HEK293 (cell line): Measurements from ENCODE around the gene USP51.

ENCODE experiments used
- CTCF ChIA-PET: fragments of 350-600 bp; formaldehyde crosslinking; extraction: SDS; loops from one replicate; lab custom pipeline; 2021; ENCODE audit warnings: antibody characterized with exemption; lab: Yijun Ruan, JAX
- POLR2A ChIA-PET: fragments of 300-600 bp; formaldehyde crosslinking; extraction: SDS; loops from one replicate; lab custom pipeline; 2020; ENCODE audit warnings: antibody characterized with exemption, inconsistent platforms; lab: Yijun Ruan, JAX
- H3K27ac ChIP-seq: fragments of 200-500 bp; sonication (Bioruptor generic); 2 replicates; pipeline ENCODE4 v1.5.1; 2014; ENCODE audit warnings: low read depth, low read length, control low read depth, inconsistent platforms; ENCODE audit errors: extremely low read depth
- H3K36me3 ChIP-seq, 2 experiments: fragments of 200-500 bp in 1 of 2; sonication (Bioruptor generic) in 1 of 2; 1 replicate in 1 of 2; 2 replicates in 1 of 2; pipeline ENCODE4 v1.5.1; 2014 to 2017; ENCODE audit warnings: inconsistent platforms in 2 of 2, low read length in 2 of 2; ENCODE audit not compliant: control insufficient read depth in 2 of 2, insufficient read depth in 1 of 2
- H3K4me1 ChIP-seq: fragments of 200-500 bp; sonication (Bioruptor generic); 2 replicates; pipeline ENCODE4 v1.5.1; 2014; ENCODE audit warnings: mild to moderate bottlenecking, low read length, inconsistent platforms; ENCODE audit not compliant: control insufficient read depth, insufficient read depth
- H3K4me3 ChIP-seq: 2 replicates; pipeline ENCODE4 v1.5.1; 2011; ENCODE audit warnings: low read depth, mild to moderate bottlenecking, control low read depth, low read length, moderate library complexity
- H3K9me3 ChIP-seq: fragments of 200-500 bp; sonication (Bioruptor generic); 2 replicates; pipeline ENCODE4 v1.5.1; 2014; ENCODE audit warnings: low read depth, low read length, inconsistent platforms; ENCODE audit not compliant: control insufficient read depth, insufficient read depth
- KLF1 ChIP-seq: fragments of 450-650 bp; formaldehyde crosslinking; IDR thresholded peaks from 2 replicates; pipeline ENCODE4 v1.5.1; 2016; ENCODE audit warnings: missing biosample characterization, missing genetic modification characterization
- KLF16 ChIP-seq: fragments of 450-650 bp; formaldehyde crosslinking; IDR thresholded peaks from 2 replicates; pipeline ENCODE4 v1.5.1; 2017; ENCODE audit warnings: missing biosample characterization, missing genetic modification characterization
- PRDM2 ChIP-seq: fragments of 450-650 bp; formaldehyde crosslinking; IDR thresholded peaks from 2 replicates; pipeline ENCODE4 v1.5.1; 2016; ENCODE audit warnings: missing biosample characterization, missing genetic modification characterization, borderline replicate concordance
- SCRT2 ChIP-seq: fragments of 450-650 bp; formaldehyde crosslinking; IDR thresholded peaks from 2 replicates; pipeline ENCODE4 v1.5.1; 2016; ENCODE audit warnings: missing biosample characterization, missing genetic modification characterization
- SETDB1 ChIP-seq: IDR thresholded peaks from one replicate; pipeline ENCODE4 v1.6.1; 2017; ENCODE audit warnings: mild to moderate bottlenecking, low read length, moderate library complexity, mixed read lengths; ENCODE audit not compliant: insufficient read length
- SP7 ChIP-seq: fragments of 450-650 bp; formaldehyde crosslinking; IDR thresholded peaks from 2 replicates; pipeline ENCODE4 v1.5.1; 2016; ENCODE audit warnings: missing biosample characterization, missing genetic modification characterization
- ZBTB8A ChIP-seq: fragments of 450-650 bp; formaldehyde crosslinking; IDR thresholded peaks from 2 replicates; pipeline ENCODE4 v1.5.1; 2016; ENCODE audit warnings: missing biosample characterization, missing genetic modification characterization
- ZFHX2 ChIP-seq: fragments of 450-650 bp; formaldehyde crosslinking; conservative IDR thresholded peaks from 2 replicates; pipeline ENCODE4 v1.5.1; 2016; ENCODE audit warnings: missing biosample characterization, missing genetic modification characterization
- ZIC2 ChIP-seq: fragments of 450-650 bp; formaldehyde crosslinking; IDR thresholded peaks from 2 replicates; pipeline ENCODE4 v1.5.1; 2016; ENCODE audit warnings: missing biosample characterization, missing genetic modification characterization
- ZNF394 ChIP-seq: fragments of 450-650 bp; formaldehyde crosslinking; IDR thresholded peaks from 2 replicates; pipeline ENCODE4 v1.5.1; 2016; ENCODE audit warnings: missing biosample characterization, missing genetic modification characterization, mild to moderate bottlenecking, moderate library complexity, borderline replicate concordance
- ZNF416 ChIP-seq: fragments of 450-650 bp; formaldehyde crosslinking; IDR thresholded peaks from 2 replicates; pipeline ENCODE4 v1.5.1; 2016; ENCODE audit warnings: missing biosample characterization, missing genetic modification characterization
- ZNF423 ChIP-seq: fragments of 450-650 bp; formaldehyde crosslinking; IDR thresholded peaks from 2 replicates; pipeline ENCODE4 v1.5.1; 2016; ENCODE audit warnings: missing biosample characterization, missing genetic modification characterization
- ZNF433 ChIP-seq: fragments of 450-650 bp; formaldehyde crosslinking; IDR thresholded peaks from 2 replicates; pipeline ENCODE4 v1.5.1; 2016; ENCODE audit warnings: missing biosample characterization, missing genetic modification characterization, low read depth
- ZNF610 ChIP-seq: fragments of 450-650 bp; formaldehyde crosslinking; IDR thresholded peaks from 2 replicates; pipeline ENCODE4 v1.5.1; 2016; ENCODE audit warnings: missing biosample characterization, missing genetic modification characterization, borderline replicate concordance
- ZNF768 ChIP-seq: fragments of 450-650 bp; formaldehyde crosslinking; IDR thresholded peaks from 2 replicates; pipeline ENCODE4 v1.5.1; 2018; ENCODE audit warnings: missing biosample characterization, mild to moderate bottlenecking, missing genetic modification characterization
- ZNF837 ChIP-seq: fragments of 450-650 bp; formaldehyde crosslinking; IDR thresholded peaks from 2 replicates; pipeline ENCODE4 v1.5.1; 2016; ENCODE audit warnings: missing biosample characterization, missing genetic modification characterization
- ZSCAN18 ChIP-seq: fragments of 450-650 bp; formaldehyde crosslinking; IDR thresholded peaks from 2 replicates; pipeline ENCODE4 v1.5.1; 2016; ENCODE audit warnings: missing biosample characterization, missing genetic modification characterization
- ZXDB ChIP-seq: fragments of 450-650 bp; formaldehyde crosslinking; IDR thresholded peaks from 2 replicates; pipeline ENCODE4 v1.5.1; 2016; ENCODE audit warnings: missing biosample characterization, missing genetic modification characterization
- TF ChIP-seq, protein P1 (sequence below): fragments of 450-650 bp; formaldehyde crosslinking; IDR thresholded peaks from 2 replicates; pipeline ENCODE4 v1.5.1; 2016; ENCODE audit warnings: missing biosample characterization, missing genetic modification characterization
- TF ChIP-seq, protein P2 (sequence below): fragments of 450-650 bp; formaldehyde crosslinking; IDR thresholded peaks from 2 replicates; pipeline ENCODE4 v1.5.1; 2016; ENCODE audit warnings: missing biosample characterization, missing genetic modification characterization

Gene USP51

DNA sequence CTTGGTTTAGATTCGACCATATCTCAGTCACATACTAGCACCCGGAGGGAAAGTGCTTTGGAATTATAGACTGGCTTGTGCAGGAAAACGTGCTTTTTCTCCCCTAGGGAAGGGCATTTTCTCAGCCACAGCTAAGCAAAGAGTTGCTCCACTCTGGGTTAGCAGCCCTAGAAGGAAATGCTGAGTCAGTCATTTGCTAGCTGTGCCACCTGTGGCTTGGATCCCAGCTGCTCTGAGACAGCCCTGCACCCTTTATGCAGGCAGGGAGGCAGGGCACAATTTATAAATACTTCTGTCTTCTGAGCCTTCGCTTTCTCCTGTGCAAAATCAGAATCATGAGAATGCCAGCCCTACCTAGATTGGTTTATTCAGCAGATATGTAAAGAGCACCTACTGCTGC lies 1.3 kb upstream of the USP51 start:
- ChIA-PET CTCF (no interaction called here), POLR2A (no interaction called here)
- Histone ChIP-seq H3K4me3 (no peak overlapping the region), H3K4me1 (no peaks in the 10 kb centered on the region), H3K27ac (no peak overlapping the region), H3K9me3 (no peaks in the 10 kb centered on the region), H3K36me3 (no peaks in the 10 kb centered on the region)
- TF ChIP-seq PRDM2 (tag by site-specific recombination) (no peak), ZNF394 (no peak), SP7 (tag by site-specific recombination) (no peak), ZNF610 (tag by site-specific recombination) (no peak), SCRT2 (peak; percentile 37; the same call in 1 of the 2 replicates), ZNF433 (no peak), KLF1 (no peak)
- TF ChIP-seq, protein P1, sequence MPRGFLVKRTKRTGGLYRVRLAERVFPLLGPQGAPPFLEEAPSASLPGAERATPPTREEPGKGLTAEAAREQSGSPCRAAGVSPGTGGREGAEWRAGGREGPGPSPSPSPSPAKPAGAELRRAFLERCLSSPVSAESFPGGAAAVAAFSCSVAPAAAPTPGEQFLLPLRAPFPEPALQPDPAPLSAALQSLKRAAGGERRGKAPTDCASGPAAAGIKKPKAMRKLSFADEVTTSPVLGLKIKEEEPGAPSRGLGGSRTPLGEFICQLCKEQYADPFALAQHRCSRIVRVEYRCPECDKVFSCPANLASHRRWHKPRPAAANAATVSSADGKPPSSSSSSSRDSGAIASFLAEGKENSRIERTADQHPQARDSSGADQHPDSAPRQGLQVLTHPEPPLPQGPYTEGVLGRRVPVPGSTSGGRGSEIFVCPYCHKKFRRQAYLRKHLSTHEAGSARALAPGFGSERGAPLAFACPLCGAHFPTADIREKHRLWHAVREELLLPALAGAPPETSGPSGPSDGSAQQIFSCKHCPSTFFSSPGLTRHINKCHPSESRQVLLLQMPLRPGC (tag by site-specific recombination) = no peak

- Histone ChIP-seq H3K4me3 (no peak overlapping the region), H3K36me3 (no peaks in the 10 kb centered on the region), H3K4me1 (no peaks in the 10 kb centered on the region), H3K9me3 (no peaks in the 10 kb centered on the region), H3K27ac (no peak overlapping the region)
- CTCF ChIA-PET = interaction anchor here (0.5 kb wide), 1 partner anchor 315 kb away, joined by 3 read pairs; no protein-coding TSS in a partner anchor
- TF ChIP-seq ZNF423 (tag by site-specific recombination) (no peak), ZNF768 (tag by site-specific recombination) (peak; percentile 49; the same call in 1 of the 2 replicates)
- POLR2A ChIA-PET = no interaction called here
Measured at GRCh38 chrX:55490121-55490520, 473 bp upstream of the USP51 start.

- CTCF ChIA-PET = no interaction called here
- POLR2A ChIA-PET = interaction anchor here (0.9 kb wide), 1 partner anchor 37 kb away, joined by 3 read pairs; the partner anchor contains the start of gene MAGEH1
- peak overlapping the region; percentile 59; the same call in 1 of the 2 replicates for H3K27ac ChIP-seq
- no peaks in the 10 kb centered on the region for H3K36me3 ChIP-seq
- H3K4me3 ChIP-seq = peak overlapping the region; percentile 41
- no peaks in the 10 kb centered on the region for H3K4me1 ChIP-seq
- H3K9me3 ChIP-seq = no peaks in the 10 kb centered on the region
- TF ChIP-seq ZFHX2 (tag by site-specific recombination) = peak; percentile 43
- TF ChIP-seq ZXDB = 0 out of 2 replicates have a peak, but pooled peaks have one; percentile 18
- no peak for TF ChIP-seq KLF16 (tag by site-specific recombination)
- TF ChIP-seq ZIC2 = no peak
- no peak for TF ChIP-seq ZNF837 (tag by site-specific recombination)
- TF ChIP-seq SETDB1 = peak; percentile 28
- TF ChIP-seq ZNF416 = no peak
- TF ChIP-seq ZBTB8A (tag by site-specific recombination) = 0 out of 2 replicates have a peak, but pooled peaks have one; percentile 37
- TF ChIP-seq ZSCAN18 = no peak
- TF ChIP-seq, protein P2, sequence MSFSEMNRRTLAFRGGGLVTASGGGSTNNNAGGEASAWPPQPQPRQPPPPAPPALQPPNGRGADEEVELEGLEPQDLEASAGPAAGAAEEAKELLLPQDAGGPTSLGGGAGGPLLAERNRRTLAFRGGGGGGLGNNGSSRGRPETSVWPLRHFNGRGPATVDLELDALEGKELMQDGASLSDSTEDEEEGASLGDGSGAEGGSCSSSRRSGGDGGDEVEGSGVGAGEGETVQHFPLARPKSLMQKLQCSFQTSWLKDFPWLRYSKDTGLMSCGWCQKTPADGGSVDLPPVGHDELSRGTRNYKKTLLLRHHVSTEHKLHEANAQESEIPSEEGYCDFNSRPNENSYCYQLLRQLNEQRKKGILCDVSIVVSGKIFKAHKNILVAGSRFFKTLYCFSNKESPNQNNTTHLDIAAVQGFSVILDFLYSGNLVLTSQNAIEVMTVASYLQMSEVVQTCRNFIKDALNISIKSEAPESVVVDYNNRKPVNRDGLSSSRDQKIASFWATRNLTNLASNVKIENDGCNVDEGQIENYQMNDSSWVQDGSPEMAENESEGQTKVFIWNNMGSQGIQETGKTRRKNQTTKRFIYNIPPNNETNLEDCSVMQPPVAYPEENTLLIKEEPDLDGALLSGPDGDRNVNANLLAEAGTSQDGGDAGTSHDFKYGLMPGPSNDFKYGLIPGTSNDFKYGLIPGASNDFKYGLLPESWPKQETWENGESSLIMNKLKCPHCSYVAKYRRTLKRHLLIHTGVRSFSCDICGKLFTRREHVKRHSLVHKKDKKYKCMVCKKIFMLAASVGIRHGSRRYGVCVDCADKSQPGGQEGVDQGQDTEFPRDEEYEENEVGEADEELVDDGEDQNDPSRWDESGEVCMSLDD = no peak
Measured at GRCh38 chrX:55488593-55489313, 895 bp downstream of the USP51 start.
